NCI-H1092 treated with DMSO at 0.1 percent for 48 hours (cell line): ENCODE data around the gene MICAL3.
A peak's percentile ranks its signal among the peaks of the same experiment; 100 is the strongest.
"Not testable (repeated sequence)": the region's sequence is repeated elsewhere in the genome, so short reads cannot be mapped to it uniquely, and the experiment has no call there.

Source experiments
- DNase-seq: peaks from one replicate; lab custom pipeline; 2025; lab: John Stamatoyannopoulos, UW

Gene MICAL3

DNA sequence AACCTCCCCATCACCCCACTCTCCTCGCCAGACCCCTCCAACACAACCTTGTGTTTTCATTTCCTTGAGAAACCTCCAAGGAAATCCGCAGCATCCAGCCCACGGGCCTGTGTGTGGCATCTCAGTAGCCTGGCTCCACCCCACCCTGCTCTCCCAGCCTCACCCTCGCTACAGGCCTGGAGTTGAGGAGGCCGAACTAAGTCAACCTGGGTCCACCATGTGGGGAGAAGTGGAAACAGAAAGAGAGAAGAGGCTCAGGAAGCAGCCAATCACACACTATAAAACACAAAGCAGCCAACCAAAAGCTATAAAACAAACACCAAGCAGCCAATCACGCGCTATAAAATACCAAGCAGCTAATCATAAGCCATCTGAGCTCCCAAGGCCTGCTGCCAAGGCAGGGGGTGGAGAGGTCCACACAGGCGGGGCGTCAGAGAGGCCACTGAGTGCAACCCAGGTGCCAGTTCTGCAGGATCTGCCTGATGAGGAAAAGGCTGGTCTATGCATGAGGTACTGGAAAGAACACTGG is 72.0 kb downstream of the MICAL3 start:
- DNase-seq: no peak

DNA sequence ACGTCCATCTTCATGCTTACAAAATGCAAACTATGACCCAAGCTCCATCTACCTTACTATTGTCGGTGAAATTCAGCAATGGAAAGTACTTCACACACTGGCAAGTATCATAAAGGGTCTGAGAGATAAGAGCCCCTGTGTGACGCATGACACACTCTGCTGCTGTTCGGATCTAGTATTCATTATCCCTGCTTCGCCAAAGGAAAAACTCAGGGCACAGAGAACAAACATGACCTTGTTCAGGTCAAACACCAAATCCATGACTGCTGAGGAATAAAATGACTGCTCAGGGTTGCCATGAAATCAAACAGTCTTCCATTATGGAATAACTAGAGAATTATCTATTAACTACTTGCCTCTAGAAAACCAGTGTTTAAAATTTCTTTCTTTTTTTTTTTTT is 73.0 kb downstream of the MICAL3 start:
- DNase-seq: no peak

DNA sequence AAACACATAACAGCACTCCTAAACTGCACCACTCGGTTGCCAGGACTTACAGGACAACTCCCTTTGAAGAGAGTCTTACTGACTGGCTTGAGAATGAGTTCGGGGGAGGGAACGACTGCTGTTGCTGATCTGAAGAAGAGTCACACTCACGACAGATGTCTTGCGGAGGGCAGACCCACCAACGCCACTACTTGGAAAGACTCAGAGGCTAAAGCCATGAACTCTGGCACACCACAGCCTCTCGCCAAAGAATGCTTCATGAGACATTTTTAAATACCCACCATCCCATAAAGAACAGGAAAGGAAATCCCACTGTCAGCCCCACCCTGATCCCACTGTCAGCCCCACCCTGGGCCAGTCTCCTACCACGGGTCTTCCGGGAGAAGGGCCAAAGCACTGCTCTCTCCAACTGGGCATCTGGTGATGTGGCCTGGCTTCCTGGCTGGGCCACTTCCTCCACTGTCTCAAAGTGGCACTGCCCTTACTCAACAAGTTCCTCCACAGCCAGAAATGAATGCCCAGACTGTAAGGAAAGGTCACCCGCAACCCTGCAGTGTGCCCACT is 73.6 kb downstream of the MICAL3 start:
- DNase-seq: no peak

DNA sequence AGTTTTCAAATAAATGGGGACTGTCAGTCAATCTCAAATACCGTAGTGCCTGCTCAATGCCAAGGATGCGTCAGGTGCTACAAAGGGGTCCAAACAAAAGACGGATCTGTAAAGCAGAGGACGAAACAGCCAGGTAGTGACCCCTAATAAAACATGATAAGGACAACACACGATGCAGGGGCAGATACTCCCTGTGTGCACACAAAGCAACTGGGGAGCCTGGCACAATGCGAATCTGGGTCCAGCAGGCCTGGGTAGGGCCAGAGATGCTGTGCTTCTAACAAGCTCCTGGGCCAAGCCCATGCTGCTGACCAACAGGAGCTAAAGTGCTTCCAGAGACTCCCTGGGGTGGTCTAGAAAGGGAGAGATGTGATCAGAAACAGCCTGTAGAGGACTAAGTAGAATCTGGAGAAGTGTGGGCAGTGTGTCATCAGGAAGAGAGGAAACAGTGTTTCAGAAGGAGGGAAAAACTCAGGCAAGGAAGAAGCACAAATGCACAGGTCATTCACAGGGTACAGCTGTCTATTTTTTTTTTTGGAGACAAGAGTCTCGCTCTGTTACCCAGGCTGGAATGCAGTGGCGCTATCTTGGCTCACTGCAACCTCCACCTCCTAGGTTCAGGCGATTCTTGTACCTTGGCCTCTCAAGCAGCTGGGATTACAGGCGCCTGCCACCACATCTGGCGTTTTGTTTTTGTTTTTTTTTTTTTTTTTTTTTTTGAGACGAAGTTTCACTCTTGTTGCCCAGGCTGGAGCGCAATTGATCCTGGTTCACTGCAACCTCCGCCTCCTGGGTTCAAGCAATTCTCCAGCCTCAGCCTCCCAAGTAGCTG is 74.5 kb downstream of the MICAL3 start:
- DNase-seq: no peak

DNA sequence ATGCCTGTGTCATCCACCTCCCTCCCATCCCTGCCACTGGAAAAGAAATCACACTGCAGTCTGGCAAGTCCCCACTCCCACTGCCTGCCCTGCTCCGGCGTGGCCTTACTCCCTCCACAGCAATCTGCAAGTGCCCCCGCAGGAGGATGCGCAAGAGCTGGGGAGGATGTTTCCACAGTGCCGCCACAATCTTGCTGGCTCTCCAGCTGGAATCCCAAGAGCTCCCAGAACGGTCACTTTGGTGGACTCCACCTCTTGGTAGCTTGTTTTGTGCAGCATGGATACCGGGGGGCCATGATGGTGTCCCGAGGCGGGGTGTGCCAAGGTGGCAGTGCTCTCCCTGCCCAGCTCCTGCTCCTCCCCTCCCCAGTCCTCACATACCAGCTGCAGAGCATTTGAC is 76.3 kb downstream of the MICAL3 start:
- DNase-seq: no peak

DNA sequence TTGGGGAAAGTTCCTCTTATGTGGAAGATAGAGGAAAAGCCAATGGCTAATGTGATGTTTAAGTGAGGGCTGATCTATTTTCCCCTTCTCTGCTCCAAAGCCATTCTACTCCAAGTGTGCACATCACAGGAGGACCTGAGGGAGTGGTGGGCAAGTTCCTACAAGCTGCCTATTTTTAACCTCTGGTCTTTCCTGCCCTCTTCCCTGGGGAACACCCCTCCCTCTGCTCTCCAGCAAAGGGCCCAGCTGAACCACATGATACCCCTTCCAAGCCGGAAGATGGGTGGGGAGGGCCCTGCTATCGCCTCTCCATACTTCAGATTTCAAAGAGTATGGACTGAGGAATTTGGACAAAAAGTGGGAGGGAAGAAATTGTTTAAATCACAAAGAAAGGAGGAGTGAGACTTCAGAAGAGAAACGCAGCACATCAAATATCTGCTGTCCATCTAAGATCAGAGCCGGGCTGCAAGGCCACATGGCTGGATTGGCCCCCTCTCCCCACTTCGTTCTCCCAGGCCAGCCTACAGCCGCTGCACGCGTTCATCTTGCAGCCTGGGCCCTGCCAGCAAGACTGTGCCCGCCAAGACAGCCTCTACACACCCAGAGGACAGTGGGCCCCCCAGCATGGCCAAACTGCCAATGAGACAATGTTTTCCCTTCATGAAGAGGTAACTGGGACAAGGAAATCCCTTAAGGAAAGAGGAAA is 77.5 kb downstream of the MICAL3 start:
- DNase-seq: no peak

DNA sequence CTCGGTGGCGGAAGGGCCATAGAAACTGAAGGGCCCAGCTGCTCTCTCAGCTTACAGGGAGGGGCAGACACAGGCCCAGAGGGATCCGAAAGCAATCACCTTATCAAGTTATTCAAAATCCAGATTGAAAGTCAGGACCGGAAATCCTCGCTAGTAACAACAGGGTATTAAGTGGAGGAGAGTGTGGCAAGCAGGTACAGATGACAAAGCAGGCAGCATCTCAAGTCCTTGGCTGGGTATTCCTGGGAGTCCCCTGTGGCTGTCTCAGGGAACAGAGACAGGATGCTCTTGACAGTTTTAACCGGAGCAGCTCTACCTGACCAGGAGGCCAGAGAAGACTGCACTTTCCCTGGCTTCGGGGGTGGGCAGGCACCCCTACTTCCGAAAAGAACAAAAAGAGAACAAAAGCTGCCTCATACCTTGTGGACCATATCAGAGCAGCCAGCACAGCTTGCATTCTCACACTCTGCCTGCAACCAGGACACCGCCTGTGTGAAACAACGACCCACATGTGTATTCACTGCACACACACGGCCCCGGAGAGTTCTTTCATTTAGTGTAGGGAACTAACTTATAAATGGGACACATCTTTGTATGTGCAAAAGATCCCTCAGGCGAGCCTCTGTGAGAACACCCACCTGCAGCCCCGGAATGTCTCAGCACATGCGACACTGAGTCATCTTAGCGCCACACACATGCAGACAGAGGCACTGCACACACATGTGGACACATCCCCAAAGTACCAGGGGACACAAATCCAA is 78.3 kb downstream of the MICAL3 start:
- DNase-seq: peak; percentile 35

DNA sequence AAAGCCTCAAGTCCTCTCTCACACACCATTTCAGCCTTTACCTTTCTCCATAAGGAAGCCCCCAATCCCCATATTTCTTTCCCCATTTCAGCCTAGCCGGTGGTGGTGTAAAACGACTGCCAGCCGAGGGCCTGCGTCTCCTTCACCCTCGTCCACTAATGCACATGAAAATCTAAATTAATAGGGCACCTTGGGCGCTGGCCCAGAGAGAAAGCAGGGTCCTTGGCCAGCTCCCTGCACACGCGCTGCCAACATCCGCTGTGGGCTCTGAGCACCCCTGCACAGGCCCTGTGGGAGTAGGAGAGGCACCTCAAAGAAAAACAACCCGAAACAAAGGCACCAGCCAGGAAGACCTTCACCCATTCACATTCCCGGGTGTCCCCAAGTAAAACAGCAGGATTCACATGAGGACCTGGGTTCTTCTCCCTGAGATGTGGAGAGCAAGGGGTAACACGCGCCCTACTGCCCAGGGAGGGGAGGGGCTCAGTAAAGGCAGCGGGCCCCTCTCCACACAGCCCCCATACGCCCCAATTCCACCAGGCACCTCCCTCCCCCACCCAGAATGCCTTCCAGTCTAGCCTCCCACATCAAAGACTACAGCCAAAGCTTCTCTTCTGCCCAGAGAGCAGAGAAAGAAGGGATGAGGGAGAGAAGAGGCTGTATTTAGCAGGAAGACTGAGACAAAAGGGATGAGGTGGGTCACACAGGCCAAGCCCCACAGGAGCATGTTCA is 79.0 kb downstream of the MICAL3 start:
- peak; percentile 55 for DNase-seq

DNA sequence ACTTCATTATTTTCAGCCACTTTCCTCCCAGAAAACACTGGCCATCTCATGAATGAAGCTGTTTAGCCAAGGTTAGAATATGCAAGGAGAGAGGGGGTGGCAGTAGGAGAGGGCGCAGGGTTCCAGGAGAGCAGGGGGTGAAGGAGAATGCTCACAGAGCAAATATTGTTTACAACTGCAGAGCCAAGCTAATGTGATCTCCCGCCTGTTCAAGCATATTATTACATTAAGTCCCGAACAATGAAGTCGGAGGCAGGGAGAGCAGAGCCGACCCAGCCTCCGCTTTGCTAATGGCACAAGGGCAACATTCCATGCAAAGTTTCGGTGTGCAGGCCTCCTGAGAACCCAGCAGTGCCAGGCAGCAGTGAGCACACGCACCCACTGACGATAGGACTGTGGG is 80.1 kb downstream of the MICAL3 start:
- peak; percentile 43 for DNase-seq

DNA sequence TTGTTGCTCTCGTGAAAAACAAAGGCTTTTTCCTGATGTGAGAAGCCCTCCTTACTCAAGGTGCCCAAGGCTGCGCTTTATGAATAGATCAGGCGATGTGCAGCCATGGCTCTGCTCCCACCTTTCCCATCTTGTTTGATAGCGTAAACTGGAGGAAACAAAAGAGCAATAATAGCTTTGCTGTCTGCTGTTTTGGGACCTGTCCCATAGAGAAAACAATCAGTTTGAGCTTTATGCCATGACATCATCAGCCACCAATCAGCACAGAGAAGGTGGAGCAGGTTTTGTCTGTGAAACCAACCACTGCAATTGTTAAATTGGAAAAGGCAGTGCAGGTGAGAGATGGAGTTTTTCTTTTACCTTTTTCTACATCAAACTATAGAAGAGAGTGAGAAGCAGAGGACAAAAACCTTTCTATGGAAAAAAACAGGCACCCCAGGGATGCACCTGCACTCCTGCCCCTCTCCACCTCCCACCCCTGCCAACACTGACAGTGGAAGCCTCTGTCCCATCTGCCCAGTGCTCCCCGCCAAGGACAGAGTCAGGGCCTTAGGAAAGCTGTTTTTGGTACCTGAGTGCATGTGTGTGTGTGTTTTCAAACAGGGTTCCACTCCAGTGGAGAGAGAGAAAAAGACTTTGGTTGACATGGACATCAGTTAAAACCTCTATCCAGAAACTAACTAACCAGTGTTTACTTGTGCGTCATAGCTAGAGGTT is 80.7 kb downstream of the MICAL3 start:
- peak; percentile 43 for DNase-seq

DNA sequence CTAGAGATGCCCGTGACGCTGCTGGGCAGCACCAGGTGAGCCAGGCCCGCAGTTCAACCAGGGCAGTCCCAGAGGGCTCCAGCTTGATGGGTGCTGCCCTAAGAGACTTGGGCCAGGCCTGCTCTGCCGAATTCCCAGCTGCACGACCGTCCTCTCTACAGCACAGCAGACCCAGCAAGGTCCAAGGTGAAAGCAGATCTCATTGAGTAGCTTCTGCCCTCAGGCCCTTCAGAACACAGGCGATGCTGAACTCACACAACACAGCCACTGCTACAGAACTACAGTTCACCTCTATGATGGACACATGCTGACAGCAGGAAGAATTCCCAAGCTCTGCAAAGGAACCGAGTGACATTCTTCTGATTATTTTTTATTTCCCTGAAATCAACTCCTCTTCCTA is 81.6 kb downstream of the MICAL3 start:
- DNase-seq: no peak

DNA sequence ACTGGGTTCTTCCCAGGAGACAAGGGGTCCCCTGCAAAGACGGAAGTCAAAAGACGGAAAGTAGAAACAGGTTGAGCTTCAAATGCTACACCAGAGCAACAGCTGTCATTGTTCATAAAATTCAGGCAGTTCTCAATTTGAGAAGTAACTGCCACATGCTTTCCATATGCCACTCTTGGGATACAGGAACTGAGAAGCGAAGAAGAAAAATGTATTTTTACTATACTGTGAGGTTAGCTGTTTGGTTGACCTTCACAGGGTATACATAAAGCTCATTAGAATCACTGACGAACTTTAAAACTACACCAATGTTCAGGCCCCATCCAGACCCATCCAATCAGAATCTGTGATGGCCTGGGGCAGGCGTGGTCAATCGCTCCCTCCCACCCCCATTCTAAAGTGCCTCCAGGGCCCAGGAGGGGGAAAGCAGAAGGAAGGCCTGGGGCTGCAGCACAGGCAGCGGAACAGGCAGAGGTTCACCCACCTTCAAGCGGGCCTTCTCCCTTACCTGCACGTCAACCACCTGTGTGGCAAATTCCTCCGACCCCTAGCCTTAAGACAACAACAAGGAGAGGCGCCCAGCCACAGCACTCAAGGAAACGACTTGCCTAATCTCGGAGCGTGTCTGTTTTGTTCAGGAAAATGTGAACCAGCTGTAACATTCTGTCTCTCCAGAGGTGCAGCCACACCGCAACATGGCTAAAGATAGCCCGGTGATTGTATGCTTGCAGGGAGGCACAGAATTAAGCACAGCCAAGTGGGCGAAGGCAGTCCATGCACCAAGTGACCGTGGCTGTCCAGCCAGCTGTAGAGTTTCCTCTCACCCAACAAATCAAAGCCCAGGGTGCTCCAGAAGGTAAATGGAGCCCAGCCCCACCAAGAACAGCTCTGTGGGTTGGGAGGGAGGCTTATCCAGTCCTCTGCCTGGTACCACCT is 82.6 kb downstream of the MICAL3 start:
- no peak for DNase-seq

DNA sequence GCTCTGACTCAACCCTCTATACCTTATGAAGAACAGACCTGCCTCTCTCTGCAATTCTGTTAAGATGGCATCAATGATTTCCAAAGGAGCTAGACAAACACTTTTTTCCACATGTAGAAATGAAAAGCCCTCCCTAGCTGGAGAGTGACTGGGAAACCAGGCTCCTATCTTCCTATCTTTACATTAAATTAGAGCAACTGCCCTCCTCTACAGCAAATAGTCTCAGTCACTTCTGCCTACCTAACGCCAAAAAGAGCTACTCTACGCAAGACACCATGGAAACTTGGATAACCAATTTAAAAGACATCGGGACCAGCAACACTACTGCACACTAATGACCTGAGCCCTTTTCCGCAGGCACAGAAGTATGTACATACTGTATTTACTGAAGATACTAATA is 84.8 kb downstream of the MICAL3 start:
- no peak for DNase-seq

DNA sequence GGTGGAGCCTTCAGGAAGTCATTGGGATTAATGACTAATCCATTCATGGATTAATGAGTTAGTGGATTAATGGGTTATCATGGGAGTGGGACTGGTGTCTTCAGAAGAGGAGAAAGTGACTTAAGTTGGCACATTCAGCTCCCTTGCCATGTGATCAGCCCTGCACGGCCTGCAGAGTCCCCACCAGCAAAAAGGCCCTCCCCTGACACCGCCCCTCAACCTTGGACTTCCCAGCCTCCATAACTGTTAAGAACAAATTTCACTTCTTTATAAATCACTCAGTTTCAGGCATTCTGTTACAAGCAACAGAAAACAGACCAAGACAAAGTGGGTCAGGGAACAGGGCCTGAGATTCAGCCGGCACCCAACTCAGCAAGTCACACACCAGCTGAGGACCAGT is 85.3 kb downstream of the MICAL3 start:
- DNase-seq: no peak

DNA sequence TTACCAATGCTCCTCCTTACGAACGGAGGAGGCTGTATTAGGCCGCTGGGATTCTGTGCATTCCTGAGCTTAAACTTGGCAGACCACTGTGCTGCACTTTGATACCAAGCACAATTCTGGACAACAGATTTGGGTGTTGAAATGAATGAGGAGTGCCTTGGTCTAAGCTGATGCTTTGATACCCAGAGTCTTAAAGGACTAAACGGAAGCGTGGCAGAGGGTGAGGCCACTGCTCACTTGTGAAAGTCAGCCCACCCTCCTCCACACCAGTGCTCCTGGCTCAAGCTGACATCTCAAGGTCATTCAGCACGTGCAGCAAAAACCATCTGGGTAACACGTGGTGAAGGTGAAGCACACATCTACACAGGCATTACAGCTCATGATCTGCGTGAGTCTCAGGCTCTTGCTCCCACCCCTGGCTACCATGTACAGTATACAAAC is 85.9 kb downstream of the MICAL3 start:
- no peak for DNase-seq

DNA sequence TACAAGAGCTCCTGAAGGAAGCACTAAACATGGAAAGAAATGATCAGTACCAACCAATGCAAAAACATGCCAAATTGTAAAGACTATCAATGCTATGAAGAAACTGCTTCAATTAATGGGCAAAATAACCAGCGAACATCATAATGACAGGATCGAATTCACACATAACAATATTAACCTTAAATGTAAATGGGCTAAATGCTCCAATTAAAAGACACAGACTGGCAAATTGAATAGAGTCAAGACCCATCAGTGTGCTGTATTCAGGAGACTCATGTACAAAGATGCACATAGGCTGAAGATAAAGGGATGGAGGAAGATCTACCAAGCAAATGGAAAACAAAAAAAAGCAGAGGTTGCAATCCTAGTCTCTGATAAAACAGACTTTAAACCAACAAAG is 91.9 kb downstream of the MICAL3 start:
- not testable (repeated sequence) for DNase-seq

DNA sequence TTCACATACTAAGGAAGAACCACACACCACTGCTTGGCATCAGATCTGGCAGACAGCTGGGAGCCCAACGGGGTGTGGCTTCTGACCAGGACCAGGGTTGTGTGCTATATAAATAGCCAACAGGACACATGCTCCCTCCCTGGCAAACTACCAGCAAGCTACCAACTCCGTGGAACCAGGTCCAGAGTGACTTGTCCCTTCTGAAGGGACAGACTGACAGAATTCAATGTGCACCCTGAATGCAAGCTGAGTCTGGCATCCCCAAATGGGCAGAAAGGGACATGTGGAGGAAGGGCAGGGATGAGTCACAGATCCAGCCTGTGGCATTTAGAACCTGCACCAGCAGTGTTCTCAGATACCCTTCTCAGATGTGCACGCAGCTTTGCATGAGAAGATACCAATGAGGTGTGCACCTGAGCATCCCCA is 92.9 kb downstream of the MICAL3 start:
- no peak for DNase-seq

DNA sequence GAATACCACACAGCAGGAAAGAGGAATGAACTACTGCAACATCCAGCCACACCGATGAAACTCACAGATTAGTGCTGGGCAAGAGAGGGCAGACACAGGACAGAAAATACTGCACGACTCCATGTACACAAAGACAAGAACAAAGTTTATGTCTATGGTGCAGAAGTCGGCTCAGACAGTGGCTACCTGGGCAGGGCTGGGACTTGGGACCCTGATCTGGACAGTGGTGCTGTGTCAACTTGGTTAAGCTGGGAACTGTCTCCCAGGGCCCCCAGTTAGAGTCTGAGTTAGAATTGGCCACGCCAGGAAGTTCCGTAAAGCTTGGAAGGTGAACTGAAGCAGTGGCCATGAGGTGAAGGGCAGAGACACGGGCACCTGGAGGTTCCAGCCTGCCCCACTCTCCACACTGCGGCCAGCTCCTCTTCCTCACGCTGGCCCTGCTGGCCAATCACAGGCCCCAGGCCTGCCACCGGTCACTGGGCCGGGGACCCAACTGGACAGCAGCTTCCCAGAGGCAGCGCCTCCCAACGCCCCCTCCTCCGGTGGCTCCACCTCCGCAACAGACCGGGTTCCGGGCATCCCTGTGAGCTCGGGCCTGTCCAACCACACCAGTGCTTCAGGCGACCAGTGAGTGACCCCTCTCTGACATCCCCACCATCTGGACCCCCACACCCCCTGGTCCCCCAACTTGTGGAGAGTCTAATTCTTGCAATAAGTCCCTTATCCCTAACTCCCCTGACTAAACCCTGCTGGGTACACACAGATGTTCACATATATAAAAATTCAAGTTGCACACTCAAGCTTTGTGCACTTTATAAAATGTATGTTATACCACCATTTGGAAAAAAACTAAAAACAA is 93.7 kb downstream of the MICAL3 start:
- DNase-seq: no peak

DNA sequence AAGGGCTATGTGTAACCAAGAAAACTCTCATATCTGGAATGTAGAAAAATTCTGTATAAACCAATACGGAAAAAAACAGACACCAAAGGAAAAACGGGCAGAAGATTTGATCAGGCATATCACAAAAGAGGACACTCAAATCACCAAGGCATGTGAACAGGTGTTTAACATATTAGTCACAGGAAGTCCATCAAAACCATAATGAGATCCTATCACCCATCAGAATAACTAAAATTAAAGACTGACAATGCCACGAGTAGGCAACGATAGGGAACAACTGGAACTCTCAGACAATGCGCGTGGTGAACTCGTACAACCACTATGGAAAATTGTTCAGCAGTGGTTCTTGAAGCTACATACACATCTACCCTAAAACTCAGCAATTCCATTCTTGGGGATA is 94.5 kb downstream of the MICAL3 start:
- DNase-seq: no peak
